Endothelial cell of umbilical vein (primary cell): ENCODE results near the gene DIAPH2. TPM values are rescaled to one million over a fixed set of nuclear protein-coding genes. Genes with fewer than 3 reads are reported as not detected.

Experiments
- BruUV-seq: library from RNA; stranded (reverse); fragments of 400-500 nt; replicated peaks from 2 replicates; lab custom pipeline; 2021; lab: Mats Ljungman, UMichigan
- CTCF ChIA-PET: fragments of 300-600, 350-600 bp; sonication (Branson Sonifier 250); formaldehyde crosslinking; loops from one replicate; lab custom pipeline; 2021; ENCODE audit warnings: antibody characterized with exemption, inconsistent platforms; lab: Charles Lee
- POLR2A ChIA-PET: fragments of 300-600, 350-600 bp; sonication (Branson Sonifier 250); formaldehyde crosslinking; loops from one replicate; lab custom pipeline; 2021; ENCODE audit warnings: antibody characterized with exemption, inconsistent platforms; lab: Charles Lee
- DNase-seq: peaks from one replicate; pipeline ENCODE4 v3.0.0-alpha.2; 2011; ENCODE audit warnings: low read depth, low spot score
- FAIRE-seq: peaks from 2 replicates; lab custom pipeline; 2011; peaks lifted over from hg19 to GRCh38; lab: Jason Lieb, UNC
- H2AFZ ChIP-seq: 2 replicates; pipeline ENCODE4 v1.6.0; 2012; ENCODE audit warnings: low read depth, low read length, control low read depth, inconsistent platforms
- H3K27ac ChIP-seq: 2 replicates; pipeline ENCODE4 v1.5.1; 2011; ENCODE audit warnings: low read depth, mild to moderate bottlenecking, control low read depth, low read length, moderate library complexity; ENCODE audit not compliant: insufficient read depth
- H3K27me3 ChIP-seq, 2 experiments: 2 replicates each; pipeline versions ENCODE4 v1.6.0 to v1.6.1; 2011; ENCODE audit warnings: low read length in 2 of 2, mixed read lengths in 1 of 2; ENCODE audit not compliant: control insufficient read depth in 2 of 2, insufficient read depth in 2 of 2
- H3K36me3 ChIP-seq, 2 experiments: 2 replicates in 1 of 2; 3 replicates in 1 of 2; pipeline ENCODE4 v1.5.1; 2011; ENCODE audit warnings: low read length in 2 of 2, mild to moderate bottlenecking in 1 of 2, moderate library complexity in 1 of 2; ENCODE audit not compliant: control insufficient read depth in 2 of 2, insufficient read depth in 2 of 2; ENCODE audit errors: extremely low read depth in 1 of 2
- H3K4me1 ChIP-seq: 3 replicates; pipeline ENCODE4 v1.5.1; 2011; ENCODE audit warnings: mild to moderate bottlenecking, low read length; ENCODE audit not compliant: control insufficient read depth, insufficient read depth; ENCODE audit errors: extremely low read depth
- H3K4me2 ChIP-seq: 2 replicates; pipeline ENCODE4 v1.6.1; 2011; ENCODE audit warnings: low read length, control low read depth, mixed read lengths; ENCODE audit not compliant: insufficient read depth
- H3K4me3 ChIP-seq, 3 experiments: fragments of 200-600 bp in 1 of 3; sonication (generic), shearing (Covaris generic) in 1 of 3; replicated peaks in 1 of 3; 2 replicates each; pipeline ENCODE4 v1.5.1; 2011 to 2016; ENCODE audit warnings: control low read depth in 3 of 3, low read length in 3 of 3, mild to moderate bottlenecking in 2 of 3, inconsistent platforms in 1 of 3, low read depth in 1 of 3, moderate library complexity in 1 of 3; ENCODE audit not compliant: insufficient read depth in 1 of 3
- H3K79me2 ChIP-seq: 2 replicates; pipeline ENCODE4 v1.6.0; 2012; ENCODE audit warnings: low read length, inconsistent platforms; ENCODE audit not compliant: control insufficient read depth, insufficient read depth
- H3K9ac ChIP-seq: replicated peaks from 2 replicates; pipeline ENCODE3; 2011; ENCODE audit warnings: low read length, control low read depth; ENCODE audit not compliant: insufficient read depth; ENCODE audit errors: extremely low read depth
- H3K9me1 ChIP-seq: replicated peaks from 3 replicates; pipeline ENCODE4 v1.6.0; 2011; ENCODE audit warnings: mild to moderate bottlenecking, low read length; ENCODE audit not compliant: control insufficient read depth, insufficient read depth; ENCODE audit errors: extremely low read depth
- H3K9me3 ChIP-seq: replicated peaks from 2 replicates; pipeline ENCODE4 v1.5.1; 2012; ENCODE audit warnings: low read length, inconsistent platforms; ENCODE audit not compliant: control insufficient read depth, insufficient read depth
- H4K20me1 ChIP-seq: replicated peaks from 2 replicates; pipeline ENCODE3; 2011; ENCODE audit warnings: mild to moderate bottlenecking, low read length; ENCODE audit not compliant: control insufficient read depth, insufficient read depth; ENCODE audit errors: extremely low read depth
- CTCF ChIP-seq, 2 donors: IDR thresholded peaks; 1 replicate in 1 of 2; 2 replicates in 1 of 2; pipeline ENCODE4 v1.5.1; 2011; ENCODE audit warnings: low read length in 2 of 2, mild to moderate bottlenecking in 2 of 2, moderate library complexity in 2 of 2, control low read depth in 1 of 2, inconsistent platforms in 1 of 2, low read depth in 1 of 2; ENCODE audit not compliant: insufficient read depth in 1 of 2; ENCODE audit errors: extremely low read depth in 1 of 2
- EZH2 ChIP-seq: IDR thresholded peaks from 2 replicates; pipeline ENCODE4 v1.6.1; 2012; ENCODE audit warnings: borderline replicate concordance, low read depth, mild to moderate bottlenecking, moderate library complexity, low read length, inconsistent platforms; ENCODE audit not compliant: severe bottlenecking
- FOS ChIP-seq: IDR thresholded peaks from 2 replicates; pipeline ENCODE4 v1.6.1; 2011; ENCODE audit warnings: mild to moderate bottlenecking, low read length, moderate library complexity, borderline replicate concordance; ENCODE audit not compliant: insufficient read depth
- GATA2 ChIP-seq: IDR thresholded peaks from 2 replicates; pipeline ENCODE4 v1.7.0; 2011; ENCODE audit warnings: low read depth, mild to moderate bottlenecking, moderate library complexity, mixed read lengths, low read length; ENCODE audit not compliant: insufficient read length, insufficient read depth
- JUN ChIP-seq: IDR thresholded peaks from 2 replicates; pipeline ENCODE4 v1.6.1; 2011; ENCODE audit warnings: borderline replicate concordance, low read depth; ENCODE audit not compliant: insufficient read length, insufficient read depth
- MAX ChIP-seq: IDR thresholded peaks from 2 replicates; pipeline ENCODE4 v1.6.1; 2011; ENCODE audit not compliant: insufficient read depth, insufficient read length
- MYC ChIP-seq: IDR thresholded peaks from one replicate; pipeline ENCODE4 v1.6.1; 2011; ENCODE audit warnings: mild to moderate bottlenecking, low read depth, low read length
- POLR2A ChIP-seq: IDR thresholded peaks from 2 replicates; pipeline ENCODE4 v1.6.1; 2012; ENCODE audit warnings: low read depth, mild to moderate bottlenecking, control low read depth, low read length
- POLR2AphosphoS5 ChIP-seq: IDR thresholded peaks from 2 replicates; pipeline ENCODE4 v1.6.1; 2012; ENCODE audit warnings: low read depth, mild to moderate bottlenecking, control low read depth, low read length, moderate library complexity; ENCODE audit not compliant: insufficient read depth
- dilution Hi-C: fragments of 300-500 bp; cut with MboI; formaldehyde crosslinking; loops from one replicate; pipeline ENCODE4 v1.15.0; 2019; ENCODE audit warnings: low sequenced_read_pairs; ENCODE audit not compliant: extremely low pct_ligation_motif_present
- intact Hi-C: fragments of 100-400 bp; cut with micrococcal nuclease; formaldehyde crosslinking; loops from one replicate; pipeline ENCODE4 v1.10.0; 2022
- polyA plus RNA-seq, 4 experiments: library from polyadenylated mRNA; depleted of rRNA in 3 of 4; stranded (reverse) in 3 of 4; unstranded in 1 of 4; fragments of >200 nt; gene quantifications; 2 replicates each; pipeline versions ENCODE4 v1.2.1 to v1.2.3, GENCODE V29; 2011 to 2012; ENCODE audit warnings: missing spikeins in 1 of 4
- total RNA-seq: library from RNA; stranded (reverse); gene quantifications from 2 replicates; pipeline ENCODE4 v1.2.3, GENCODE V29; 2021

The DIAPH2 gene
- total and polyA plus RNA-seq, 2 donors (not counting 3 experiments of a cell fraction or from before 2014, with no cell fraction given): 3.0 to 30.0 TPM

- intact Hi-C loops: no loop called here
- no peaks in the 10 kb centered on the region for H3K27me3 ChIP-seq
- no peaks in the 10 kb centered on the region for H3K9me3 ChIP-seq
- no peaks in the 10 kb centered on the region for H3K36me3 ChIP-seq
- H4K20me1 ChIP-seq: no peaks in the 10 kb centered on the region
- H3K9me1 ChIP-seq: no peaks in the 10 kb centered on the region
- DNase-seq (no peak), FAIRE-seq (no peak)
- no peak overlapping the region for H2AFZ ChIP-seq
- H3K4me1 ChIP-seq: peaks cover 25% of the 10 kb centered on the region
- no peak overlapping the region for H3K4me2 ChIP-seq
- no peak for TF ChIP-seq JUN
- no peak for TF ChIP-seq EZH2
- TF ChIP-seq CTCF (IDR thresholded peaks at IDR 0.05; ENCODE audit: extremely low read depth in 1 of 2, insufficient read depth in 1 of 2, low read depth in 1 of 2, low read length in 2 of 2): no peak
- no peak for TF ChIP-seq POLR2A
- no peak for TF ChIP-seq POLR2AphosphoS5
- TF ChIP-seq GATA2: no peak
- TF ChIP-seq MYC: no peak
- no peak for TF ChIP-seq FOS
- TF ChIP-seq MAX: no peak
- CTCF ChIA-PET: no interaction called here
- dilution Hi-C loops: no loop called here
- peaks cover 38% of the 10 kb centered on the region for H3K79me2 ChIP-seq
- POLR2A ChIA-PET: no interaction called here
- no peak overlapping the region for H3K27ac ChIP-seq
- no peak overlapping the region for H3K4me3 ChIP-seq
- no peak overlapping the region for H3K9ac ChIP-seq
- no TSS peak for BruUV-seq
Measured at GRCh38 chrX:96707804-96708203, 23.2 kb downstream of the DIAPH2 start.
